Esophagus squamous epithelium (tissue), 5 donors: ENCODE measurements around the gene TSPAN9. TPM values are rescaled to one million over a fixed set of nuclear protein-coding genes. Genes with fewer than 3 reads are reported as not detected.

Experiments
- DNase-seq: peaks from one replicate; lab custom pipeline; 2025; lab: John Stamatoyannopoulos, UW
- H3K27ac ChIP-seq, 4 donors: fragments of 200-600 bp; sonication (generic); one replicate each; pipeline ENCODE4 v1.5.1; 2016 to 2019; ENCODE audit warnings: mild to moderate bottlenecking in 1 of 4
- H3K27me3 ChIP-seq, 4 donors: fragments of 200-600 bp; sonication (generic); 1 replicate in 3 of 4; 2 replicates in 1 of 4; pipeline versions ENCODE4 v1.5.1 to v1.6.0; 2017 to 2021; ENCODE audit warnings: antibody characterized with exemption in 1 of 4
- H3K36me3 ChIP-seq, 3 donors: fragments of 200-600 bp; sonication (generic); one replicate each; pipeline ENCODE4 v1.5.1; 2016 to 2019
- H3K4me1 ChIP-seq, 3 donors: fragments of 200-600 bp; sonication (generic); one replicate each; pipeline ENCODE4 v1.5.1; 2017 to 2019
- H3K4me3 ChIP-seq, 4 donors: fragments of 200-600 bp; sonication (generic); 1 replicate in 3 of 4; 2 replicates in 1 of 4; pipeline ENCODE4 v1.5.1; 2016 to 2019; ENCODE audit warnings: mild to moderate bottlenecking in 2 of 4, moderate library complexity in 1 of 4
- H3K9me3 ChIP-seq, 3 donors: fragments of 200-600 bp; sonication (generic); one replicate each; pipeline ENCODE4 v1.5.1; 2016 to 2019
- POLR2A ChIP-seq, 4 donors: fragments of 450-650 bp; IDR thresholded peaks; one replicate each; pipeline ENCODE4 v1.6.1; 2017; ENCODE audit warnings: antibody characterized with exemption in 4 of 4, mild to moderate bottlenecking in 4 of 4, moderate library complexity in 3 of 4
- WGBS, 2 donors: methylation state at CpG; one replicate each; pipeline ENCODE4 v1.1.5; 2018; 5-methylcytosine and 5-hydroxymethylcytosine counted together
- intact Hi-C: fragments of 100-400 bp; cut with DNase I; formaldehyde crosslinking; loops from one replicate; pipeline ENCODE4 v1.15.0; 2022
- total RNA-seq, 4 donors: library from RNA; depleted of rRNA; stranded (reverse); fragments of >200 nt; gene quantifications; one replicate each; pipeline ENCODE4 v1.1.0, GENCODE V29; 2016
- TF ChIP-seq, protein P1 (sequence below), 6 experiments: fragments of 450-650 bp in 4 of 6; fragments of 200-600 bp in 2 of 6; sonication (generic) in 2 of 6; IDR thresholded peaks; one replicate each; pipeline ENCODE4 v1.5.1; 2016 to 2019; ENCODE audit warnings: antibody characterized with exemption in 6 of 6, mild to moderate bottlenecking in 4 of 6, moderate library complexity in 4 of 6
- donor health status: DM: yes; HTN: yes; CAD: no.

The TSPAN9 gene
- total RNA-seq, 4 donors from 2014 or later: 10.6 to 23.7 (median 17.6) TPM

- no peak for TF ChIP-seq POLR2A (IDR thresholded peaks at IDR 0.05)
- no peaks in the 10 kb centered on the region for H3K36me3 ChIP-seq
- no peaks in the 10 kb centered on the region for H3K9me3 ChIP-seq
- peaks cover 14 to 22% (median 22%) of the 10 kb centered on the region in 3 donors for H3K4me1 ChIP-seq
- no peak overlapping the region for H3K27ac ChIP-seq
- DNase-seq: no peak
- WGBS, 2 donors: 81 to 85% methylated on average over 10 to 12 of the region's 14 CpGs
- H3K27me3 ChIP-seq: peaks cover 0 to 19% (median 0%) of the 10 kb centered on the region in 4 donors
- no peak overlapping the region for H3K4me3 ChIP-seq
- intact Hi-C loops: no loop called here
These were observed 118.8 kb downstream of the TSPAN9 start for GRCh38 chr12:3195859-3196483.

DNA sequence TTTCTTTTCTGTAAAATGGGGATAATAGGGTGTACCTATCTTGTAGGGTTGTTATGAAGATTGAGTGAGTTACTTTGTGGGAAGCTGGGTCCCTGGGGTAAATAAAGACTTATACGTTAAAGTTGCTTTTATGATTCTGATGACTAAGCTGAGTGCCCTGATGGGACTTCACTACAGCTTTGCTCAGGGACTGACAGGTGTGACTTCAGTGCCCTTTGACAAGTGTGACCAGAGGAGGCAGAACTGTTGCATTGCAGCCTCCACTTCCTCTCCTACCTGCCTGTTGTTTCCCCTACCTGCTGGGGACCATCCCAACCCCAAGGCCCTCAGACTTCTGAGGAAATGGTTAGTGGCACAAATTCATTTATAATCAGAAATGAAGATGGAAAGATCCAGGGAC, 119.3 kb downstream of the TSPAN9 start:
- Histone ChIP-seq H3K36me3 (no peaks in the 10 kb centered on the region), H3K27ac (no peak overlapping the region), H3K27me3 (peaks cover 0 to 23% (median 0%) of the 10 kb centered on the region in 4 donors), H3K4me3 (no peak overlapping the region), H3K4me1 (peaks cover 14 to 27% (median 22%) of the 10 kb centered on the region in 3 donors), H3K9me3 (no peaks in the 10 kb centered on the region)
- no peak for TF ChIP-seq POLR2A (IDR thresholded peaks at IDR 0.05)
- TF ChIP-seq, protein P1, sequence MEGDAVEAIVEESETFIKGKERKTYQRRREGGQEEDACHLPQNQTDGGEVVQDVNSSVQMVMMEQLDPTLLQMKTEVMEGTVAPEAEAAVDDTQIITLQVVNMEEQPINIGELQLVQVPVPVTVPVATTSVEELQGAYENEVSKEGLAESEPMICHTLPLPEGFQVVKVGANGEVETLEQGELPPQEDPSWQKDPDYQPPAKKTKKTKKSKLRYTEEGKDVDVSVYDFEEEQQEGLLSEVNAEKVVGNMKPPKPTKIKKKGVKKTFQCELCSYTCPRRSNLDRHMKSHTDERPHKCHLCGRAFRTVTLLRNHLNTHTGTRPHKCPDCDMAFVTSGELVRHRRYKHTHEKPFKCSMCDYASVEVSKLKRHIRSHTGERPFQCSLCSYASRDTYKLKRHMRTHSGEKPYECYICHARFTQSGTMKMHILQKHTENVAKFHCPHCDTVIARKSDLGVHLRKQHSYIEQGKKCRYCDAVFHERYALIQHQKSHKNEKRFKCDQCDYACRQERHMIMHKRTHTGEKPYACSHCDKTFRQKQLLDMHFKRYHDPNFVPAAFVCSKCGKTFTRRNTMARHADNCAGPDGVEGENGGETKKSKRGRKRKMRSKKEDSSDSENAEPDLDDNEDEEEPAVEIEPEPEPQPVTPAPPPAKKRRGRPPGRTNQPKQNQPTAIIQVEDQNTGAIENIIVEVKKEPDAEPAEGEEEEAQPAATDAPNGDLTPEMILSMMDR (IDR thresholded peaks at IDR 0.05): no peak
- intact Hi-C loops: no loop called here
- WGBS, 2 donors: 65 to 100% methylated on average over 1 of the region's 1 CpG
- DNase-seq: no peak

DNA sequence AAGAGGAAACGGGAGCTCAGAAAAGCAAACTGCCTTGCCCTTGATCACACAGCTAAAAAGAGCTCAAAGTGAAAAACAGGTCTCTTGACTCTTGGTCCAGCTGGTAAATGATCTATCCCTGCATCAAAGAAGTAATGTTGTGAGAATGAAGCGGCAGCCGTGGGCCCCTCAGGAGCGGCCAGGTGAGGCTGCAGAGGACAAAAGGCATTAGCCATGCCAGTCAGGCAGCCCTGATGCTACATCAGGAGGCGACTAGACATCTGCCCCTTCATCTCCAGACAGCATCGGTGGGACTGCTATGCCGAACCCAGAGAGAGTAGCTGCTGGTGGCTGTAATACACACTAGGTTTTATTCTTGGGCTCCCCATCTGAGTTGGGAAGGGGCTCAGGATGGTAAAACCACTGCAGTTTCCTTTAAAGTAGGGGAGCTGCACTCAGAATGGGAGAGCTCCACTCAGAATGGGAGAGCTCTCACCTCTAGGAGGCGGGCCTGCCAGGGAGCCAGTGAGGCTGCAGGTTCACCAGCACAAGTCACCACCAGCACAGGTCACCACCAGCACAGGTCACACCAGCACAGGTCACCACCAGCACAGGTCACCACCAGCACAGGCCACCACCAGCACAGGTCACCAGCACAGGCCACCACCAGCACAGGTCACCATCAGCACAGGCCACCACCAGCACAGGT, 120.1 kb downstream of the TSPAN9 start:
- no peak overlapping the region for H3K27ac ChIP-seq
- no peak overlapping the region for H3K4me3 ChIP-seq
- intact Hi-C loops: no loop called here
- no peak for TF ChIP-seq POLR2A (IDR thresholded peaks at IDR 0.05)
- TF ChIP-seq, protein P1 (IDR thresholded peaks at IDR 0.05): no peak
- peaks cover 0 to 27% (median 0%) of the 10 kb centered on the region in 4 donors for H3K27me3 ChIP-seq
- H3K9me3 ChIP-seq: no peaks in the 10 kb centered on the region
- H3K36me3 ChIP-seq: no peaks in the 10 kb centered on the region
- 69% methylated on average over 6 of the region's 8 CpGs; no CpG with 5 or more reads in 1 of the 2 donors for WGBS, 2 donors
- no peak for DNase-seq
- H3K4me1 ChIP-seq: peaks cover 14 to 32% (median 22%) of the 10 kb centered on the region in 3 donors

DNA sequence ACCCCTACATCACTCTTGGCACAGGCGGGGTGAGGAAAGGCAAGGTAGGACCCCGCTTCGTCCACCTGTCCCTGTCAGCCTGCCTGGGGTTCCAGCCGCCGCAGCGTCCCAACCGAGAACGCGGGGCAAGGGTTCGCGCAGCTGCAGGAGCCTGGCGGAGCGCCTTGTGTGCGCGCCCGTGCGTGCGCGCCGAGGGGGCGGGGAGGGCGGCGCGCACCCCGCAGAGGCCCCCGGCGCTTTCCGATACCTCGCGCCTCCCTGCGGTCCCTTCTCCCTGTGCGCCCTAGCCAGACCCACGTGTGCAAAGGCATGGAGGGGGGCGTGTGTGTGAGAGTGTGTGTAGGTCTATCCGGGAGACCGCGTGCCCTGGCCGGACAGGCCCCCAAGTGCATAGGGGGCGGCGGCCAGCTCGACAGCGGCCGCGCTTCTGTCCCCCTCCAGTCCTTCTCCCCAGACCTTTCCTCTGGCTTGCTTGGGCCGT, 122.4 kb downstream of the TSPAN9 start:
- Histone ChIP-seq H3K4me1 (peaks cover 28 to 54% (median 31%) of the 10 kb centered on the region in 3 donors), H3K27me3 (peaks cover 0 to 27% (median 0%) of the 10 kb centered on the region in 4 donors), H3K36me3 (no peaks in the 10 kb centered on the region), H3K9me3 (no peaks in the 10 kb centered on the region), H3K4me3 (peak overlapping the region; percentile 35 to 66 (median 44)), H3K27ac (no peak overlapping the region)
- intact Hi-C loops: no loop called here
- DNase-seq: no peak
- TF ChIP-seq, protein P1 (IDR thresholded peaks at IDR 0.05): no peak
- TF ChIP-seq POLR2A (IDR thresholded peaks at IDR 0.05): no peak
- 0 to 9% methylated on average over 13 of the region's 45 CpGs for WGBS, 2 donors

DNA sequence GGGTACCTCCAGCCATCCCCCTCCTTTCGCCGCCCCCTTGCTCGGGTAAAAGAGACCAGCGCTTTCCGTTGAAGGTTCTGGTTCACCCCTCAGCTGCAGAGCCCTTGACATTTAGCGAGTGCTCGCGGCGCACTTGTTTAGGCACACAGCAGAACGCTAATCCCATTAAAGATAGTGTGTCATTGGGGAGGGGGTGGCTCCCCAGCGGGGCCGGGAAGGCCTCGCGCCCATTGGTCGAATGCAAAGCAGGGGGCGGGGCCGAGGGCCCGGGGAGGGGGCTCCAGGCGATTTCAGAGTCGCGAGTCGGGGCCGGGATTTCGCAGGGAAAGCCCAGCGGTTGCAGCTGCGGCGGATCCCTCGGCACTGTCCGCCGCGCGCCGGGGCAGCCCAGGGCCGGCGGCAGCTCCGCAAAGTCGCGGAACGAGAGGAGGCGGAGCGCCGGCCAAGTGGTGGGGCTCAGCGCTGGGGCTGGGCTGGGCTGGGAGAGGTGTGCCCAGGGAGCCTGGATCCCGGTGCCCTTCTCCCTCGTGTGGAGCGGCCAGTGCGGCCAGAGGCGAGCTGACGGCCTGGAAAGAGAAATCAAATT, 122.9 kb downstream of the TSPAN9 start:
- H3K9me3 ChIP-seq: no peaks in the 10 kb centered on the region
- intact Hi-C loops: no loop called here
- H3K36me3 ChIP-seq: no peaks in the 10 kb centered on the region
- H3K4me1 ChIP-seq: peaks cover 31 to 60% (median 31%) of the 10 kb centered on the region in 3 donors
- WGBS, 2 donors: 0% methylated on average over 3 of the region's 49 CpGs; no CpG with 5 or more reads in 1 of the 2 donors
- peak overlapping the region; percentile 35 to 66 (median 44) for H3K4me3 ChIP-seq
- no peak for DNase-seq
- TF ChIP-seq, protein P1 (IDR thresholded peaks at IDR 0.05): no peak
- H3K27me3 ChIP-seq: peaks cover 0 to 27% (median 0%) of the 10 kb centered on the region in 4 donors
- H3K27ac ChIP-seq: no peak overlapping the region
